ENCODE results near the gene KCNIP4.

Gene KCNIP4

GRCh38 chr4:21242163-21242562, 706.4 kb downstream of the KCNIP4 start:
- POLR2A ChIA-PET (ENCODE audit: low non-redundant PET), result no interaction called here
- CTCF ChIA-PET, result interaction anchor here (0.7 kb wide), 1 partner anchor 744 kb away, joined by 5 read pairs; no protein-coding TSS in a partner anchor
- no peak for TF ChIP-seq CTCF (conservative IDR thresholded peaks at IDR 0.05; ENCODE audit: low read depth)
- DNase-seq (ENCODE audit: low spot score), result no peak
- H3K27ac ChIP-seq, result no peak overlapping the region

- ChIA-PET POLR2A (ENCODE audit: low non-redundant PET) (no interaction called here), CTCF (no interaction called here)
- no peak overlapping the region for H3K27ac ChIP-seq
- TF ChIP-seq CTCF (conservative IDR thresholded peaks at IDR 0.05; ENCODE audit: low read depth), result no peak
- no peak for DNase-seq (ENCODE audit: low spot score)
These were observed 721.7 kb downstream of the KCNIP4 start for GRCh38 chr4:21226637-21227538.

GRCh38 chr4:21211846-21212245, 736.7 kb downstream of the KCNIP4 start:
- no peak for DNase-seq (ENCODE audit: low spot score)
- no peak for TF ChIP-seq CTCF (conservative IDR thresholded peaks at IDR 0.05; ENCODE audit: low read depth)
- POLR2A ChIA-PET (ENCODE audit: low non-redundant PET), result no interaction called here
- H3K27ac ChIP-seq, result no peak overlapping the region
- CTCF ChIA-PET, result no interaction called here

- ChIA-PET POLR2A (ENCODE audit: low non-redundant PET) (no interaction called here), CTCF (no interaction called here)
- no peak for TF ChIP-seq CTCF (conservative IDR thresholded peaks at IDR 0.05; ENCODE audit: low read depth)
- no peak for DNase-seq (ENCODE audit: low spot score)
- no peak overlapping the region for H3K27ac ChIP-seq
These were observed 738.7 kb downstream of the KCNIP4 start for GRCh38 chr4:21209860-21210259.

- no peak for DNase-seq (ENCODE audit: low spot score)
- CTCF ChIA-PET, result no interaction called here
- H3K27ac ChIP-seq, result no peak overlapping the region
- POLR2A ChIA-PET (ENCODE audit: low non-redundant PET), result no interaction called here
- no peak for TF ChIP-seq CTCF (conservative IDR thresholded peaks at IDR 0.05; ENCODE audit: low read depth)
These were observed 742.6 kb downstream of the KCNIP4 start for GRCh38 chr4:21205821-21206531.

GRCh38 chr4:21203416-21203815, 745.2 kb downstream of the KCNIP4 start:
- no peak for DNase-seq (ENCODE audit: low spot score)
- no peak for TF ChIP-seq CTCF (conservative IDR thresholded peaks at IDR 0.05; ENCODE audit: low read depth)
- ChIA-PET POLR2A (ENCODE audit: low non-redundant PET) (no interaction called here), CTCF (no interaction called here)
- no peak overlapping the region for H3K27ac ChIP-seq
